ENCODE data around the gene FGF14. TPM values are rescaled to one million over a fixed set of nuclear protein-coding genes. Genes with fewer than 3 reads are reported as not detected.

FGF14 gene
- total RNA-seq, 4 donors from 2014 or later: 0.08 to 1.4 (median 0.22) TPM

DNA sequence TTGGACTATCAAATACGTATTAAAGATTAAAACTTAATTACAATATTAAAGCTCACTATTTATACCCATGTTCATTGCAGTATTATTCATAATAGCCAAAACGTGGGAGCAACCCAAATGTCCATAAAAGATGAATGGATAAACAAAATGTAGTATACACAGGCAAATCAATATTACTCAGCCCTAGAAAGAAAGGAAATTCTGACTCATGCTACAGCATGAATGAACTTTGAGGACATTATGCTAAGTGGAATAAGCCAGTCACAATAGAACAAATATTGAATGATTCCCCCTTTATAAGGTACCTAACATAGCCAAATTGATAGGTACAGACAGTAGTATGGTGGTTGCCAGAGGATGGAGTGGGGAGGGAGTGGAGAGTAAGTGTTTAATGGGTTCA, 457.3 kb downstream of the FGF14 start:
- H3K36me3 ChIP-seq: no peaks in the 10 kb centered on the region
- H3K27me3 ChIP-seq: no peaks in the 10 kb centered on the region
- no peaks in the 10 kb centered on the region for H3K4me1 ChIP-seq
- no peak overlapping the region for H3K4me3 ChIP-seq
- H3K27ac ChIP-seq: no peak overlapping the region
- TF ChIP-seq EP300 (IDR thresholded peaks at IDR 0.05) (no peak), POLR2AphosphoS5 (IDR thresholded peaks at IDR 0.05) (no peak), POLR2A (IDR thresholded peaks at IDR 0.05) (no peak)
- TF ChIP-seq, protein P1, sequence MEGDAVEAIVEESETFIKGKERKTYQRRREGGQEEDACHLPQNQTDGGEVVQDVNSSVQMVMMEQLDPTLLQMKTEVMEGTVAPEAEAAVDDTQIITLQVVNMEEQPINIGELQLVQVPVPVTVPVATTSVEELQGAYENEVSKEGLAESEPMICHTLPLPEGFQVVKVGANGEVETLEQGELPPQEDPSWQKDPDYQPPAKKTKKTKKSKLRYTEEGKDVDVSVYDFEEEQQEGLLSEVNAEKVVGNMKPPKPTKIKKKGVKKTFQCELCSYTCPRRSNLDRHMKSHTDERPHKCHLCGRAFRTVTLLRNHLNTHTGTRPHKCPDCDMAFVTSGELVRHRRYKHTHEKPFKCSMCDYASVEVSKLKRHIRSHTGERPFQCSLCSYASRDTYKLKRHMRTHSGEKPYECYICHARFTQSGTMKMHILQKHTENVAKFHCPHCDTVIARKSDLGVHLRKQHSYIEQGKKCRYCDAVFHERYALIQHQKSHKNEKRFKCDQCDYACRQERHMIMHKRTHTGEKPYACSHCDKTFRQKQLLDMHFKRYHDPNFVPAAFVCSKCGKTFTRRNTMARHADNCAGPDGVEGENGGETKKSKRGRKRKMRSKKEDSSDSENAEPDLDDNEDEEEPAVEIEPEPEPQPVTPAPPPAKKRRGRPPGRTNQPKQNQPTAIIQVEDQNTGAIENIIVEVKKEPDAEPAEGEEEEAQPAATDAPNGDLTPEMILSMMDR (IDR thresholded peaks at IDR 0.05): no peak
- DNase-seq (ENCODE audit: low spot score in 2 of 2): no peak
- no peaks in the 10 kb centered on the region for H3K9me3 ChIP-seq
- 64% methylated on average over 2 of the region's 2 CpGs for WGBS

DNA sequence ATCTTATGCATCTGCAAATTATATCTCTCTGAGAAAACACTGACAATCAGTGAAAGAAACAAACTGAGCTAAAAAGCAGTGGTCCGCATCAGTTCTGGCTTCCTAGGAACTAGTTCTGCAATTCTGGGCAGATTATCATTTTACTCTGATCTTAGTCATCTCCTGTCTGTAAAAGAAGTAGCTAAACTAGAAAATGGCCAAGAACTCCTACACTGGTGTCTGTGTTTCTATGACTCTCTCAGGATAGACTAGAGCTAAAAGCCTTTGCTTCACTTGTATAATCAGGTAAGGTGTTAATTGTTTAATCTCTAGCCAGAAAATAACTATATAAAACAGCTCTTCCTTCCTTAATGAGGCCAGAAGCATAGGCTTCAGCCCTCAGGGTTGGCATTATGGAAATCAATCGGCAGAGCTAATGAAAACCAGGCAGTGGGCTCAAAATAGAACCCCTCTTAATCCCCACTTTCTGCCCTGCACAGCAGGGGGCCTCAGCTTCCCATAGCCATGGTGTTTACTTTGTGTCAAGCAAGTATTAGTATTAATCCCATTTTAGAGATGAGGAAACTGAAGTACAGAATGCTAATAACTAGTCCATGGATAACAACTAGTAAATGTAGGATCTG, 459.2 kb downstream of the FGF14 start:
- Histone ChIP-seq H3K27me3 (no peaks in the 10 kb centered on the region), H3K4me3 (no peak overlapping the region), H3K4me1 (no peaks in the 10 kb centered on the region), H3K27ac (no peak overlapping the region), H3K36me3 (no peaks in the 10 kb centered on the region), H3K9me3 (no peaks in the 10 kb centered on the region)
- TF ChIP-seq EP300 (IDR thresholded peaks at IDR 0.05) (no peak), POLR2A (IDR thresholded peaks at IDR 0.05) (no peak)
- TF ChIP-seq, protein P1 (IDR thresholded peaks at IDR 0.05): no peak
- 50% methylated on average over 2 of the region's 2 CpGs for WGBS
- DNase-seq (ENCODE audit: low spot score in 2 of 2): no peak

DNA sequence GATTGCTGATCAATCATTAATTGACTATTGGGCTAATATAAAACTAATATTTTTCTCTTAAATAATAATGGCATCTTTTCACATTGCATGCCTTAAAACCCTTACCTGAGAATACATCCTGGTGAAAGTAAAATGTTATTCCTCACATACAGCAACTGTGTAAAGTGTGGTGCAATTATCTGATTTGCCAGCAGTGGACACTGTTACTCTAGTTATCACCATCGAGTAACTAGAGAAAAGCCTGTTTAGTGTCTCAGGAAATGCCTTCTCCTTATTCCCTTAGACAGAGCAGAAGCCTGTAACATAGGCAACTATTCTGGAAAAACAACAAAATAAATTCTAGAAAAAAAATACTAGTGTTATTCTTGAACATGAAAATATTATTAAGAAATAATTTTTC, 459.8 kb downstream of the FGF14 start:
- no peak for TF ChIP-seq EP300 (IDR thresholded peaks at IDR 0.05)
- no peak for TF ChIP-seq POLR2AphosphoS5 (IDR thresholded peaks at IDR 0.05)
- no peak for TF ChIP-seq POLR2A (IDR thresholded peaks at IDR 0.05)
- TF ChIP-seq, protein P1 (IDR thresholded peaks at IDR 0.05): peak; percentile 49 to 58
- 0% methylated on average over 1 of the region's 1 CpG for WGBS

DNA sequence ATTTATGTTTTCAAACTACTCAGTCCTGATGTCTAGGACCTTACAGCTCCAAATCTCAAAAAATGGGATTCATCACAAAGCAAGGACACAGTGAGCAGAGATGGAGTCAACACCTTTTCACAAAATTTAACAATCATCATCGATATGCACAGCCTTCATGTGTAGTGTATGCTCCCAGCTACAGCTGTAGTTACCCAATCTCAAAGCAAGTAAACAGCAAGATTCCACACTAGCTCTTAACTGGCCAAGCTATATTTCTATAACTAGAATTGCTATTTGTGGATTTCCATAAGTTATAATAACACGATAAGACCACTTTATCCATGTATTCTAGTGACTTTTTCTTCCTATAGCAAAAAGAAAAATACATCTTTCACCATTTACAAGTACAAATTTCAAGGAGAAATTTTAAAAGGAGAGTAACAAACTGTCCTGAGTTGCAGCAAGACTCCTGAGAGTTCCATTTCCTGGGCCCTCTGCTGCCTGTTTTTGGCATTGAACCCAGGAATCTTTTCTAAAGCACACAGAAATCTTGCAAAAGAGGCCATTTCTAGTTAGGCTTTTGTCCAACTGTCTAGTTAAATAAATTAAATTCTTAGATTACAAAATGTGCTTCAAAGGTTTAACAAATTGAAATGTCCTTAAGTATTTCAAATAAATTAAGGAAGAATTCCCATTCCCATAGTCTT, 460.6 kb downstream of the FGF14 start:
- 51% methylated on average over 2 of the region's 2 CpGs for WGBS
- TF ChIP-seq, protein P1 (IDR thresholded peaks at IDR 0.05): no peak
- TF ChIP-seq EP300 (IDR thresholded peaks at IDR 0.05): no peak
- no peak for TF ChIP-seq POLR2AphosphoS5 (IDR thresholded peaks at IDR 0.05)
- no peak for TF ChIP-seq POLR2A (IDR thresholded peaks at IDR 0.05)

More for the DNA sequence above, 459.8 kb downstream of the FGF14 start:
- Histone ChIP-seq H3K36me3 (no peaks in the 10 kb centered on the region), H3K4me3 (no peak overlapping the region), H3K9me3 (no peaks in the 10 kb centered on the region), H3K27ac (no peak overlapping the region), H3K4me1 (no peaks in the 10 kb centered on the region), H3K27me3 (no peaks in the 10 kb centered on the region)
- DNase-seq (ENCODE audit: low spot score in 2 of 2): no peak

DNA sequence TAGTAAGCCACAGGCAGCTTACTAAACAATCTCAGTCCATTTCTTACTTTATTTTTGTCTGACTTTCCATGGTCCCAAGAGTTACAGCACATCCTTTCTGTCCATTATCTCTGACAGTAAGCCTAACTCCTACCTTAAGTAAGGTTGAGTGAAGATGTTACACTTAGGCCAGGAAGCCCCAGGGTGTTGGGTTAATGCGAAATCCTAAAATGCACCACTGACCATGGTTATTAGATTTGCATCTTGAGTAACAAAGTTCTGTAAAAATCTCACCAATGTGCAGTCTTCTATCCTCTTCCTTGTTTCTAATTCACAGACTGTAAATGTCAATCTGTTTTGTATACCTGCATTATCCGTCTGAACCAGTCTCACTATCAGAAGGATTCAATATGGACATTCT, 462.5 kb downstream of the FGF14 start:
- TF ChIP-seq EP300 (IDR thresholded peaks at IDR 0.05) (no peak), POLR2AphosphoS5 (IDR thresholded peaks at IDR 0.05) (no peak), POLR2A (IDR thresholded peaks at IDR 0.05) (no peak)
- TF ChIP-seq, protein P1 (IDR thresholded peaks at IDR 0.05): no peak
- WGBS: 92% methylated on average over 2 of the region's 2 CpGs
- no peak overlapping the region for H3K27ac ChIP-seq

More for the DNA sequence above, 460.6 kb downstream of the FGF14 start:
- H3K4me3 ChIP-seq: no peak overlapping the region
- H3K27me3 ChIP-seq: no peaks in the 10 kb centered on the region
- no peak overlapping the region for H3K27ac ChIP-seq
- H3K9me3 ChIP-seq: no peaks in the 10 kb centered on the region
- no peaks in the 10 kb centered on the region for H3K4me1 ChIP-seq
- DNase-seq (ENCODE audit: low spot score in 2 of 2): no peak
- no peaks in the 10 kb centered on the region for H3K36me3 ChIP-seq

More for the DNA sequence above, 462.5 kb downstream of the FGF14 start:
- no peak for DNase-seq (ENCODE audit: low spot score in 2 of 2)
- Histone ChIP-seq H3K27me3 (no peaks in the 10 kb centered on the region), H3K4me3 (no peak overlapping the region), H3K4me1 (no peaks in the 10 kb centered on the region), H3K36me3 (no peaks in the 10 kb centered on the region), H3K9me3 (no peaks in the 10 kb centered on the region)
